Measurements from ENCODE around the gene F2RL3.
"Not testable (repeated sequence)": the region's sequence is repeated elsewhere in the genome, so short reads cannot be mapped to it uniquely, and the experiment has no call there.

Gene F2RL3

GRCh38 chr19:16922949-16923348 lies 34.1 kb downstream of the F2RL3 start:
- DNase-seq, result no peak

- DNase-seq, result no peak
These were observed 39.1 kb downstream of the F2RL3 start for GRCh38 chr19:16927883-16928282.

GRCh38 chr19:16928351-16928750 lies 39.6 kb downstream of the F2RL3 start:
- DNase-seq, result no peak

- DNase-seq, result no peak
These were observed 40.1 kb downstream of the F2RL3 start for GRCh38 chr19:16928916-16929315.

- DNase-seq, result no peak
These were observed 42.0 kb downstream of the F2RL3 start for GRCh38 chr19:16930753-16931152.

- no peak for DNase-seq
These were observed 42.5 kb downstream of the F2RL3 start for GRCh38 chr19:16931306-16931705.

- no peak for DNase-seq
These were observed 45.7 kb downstream of the F2RL3 start for GRCh38 chr19:16934489-16934888.

DNA sequence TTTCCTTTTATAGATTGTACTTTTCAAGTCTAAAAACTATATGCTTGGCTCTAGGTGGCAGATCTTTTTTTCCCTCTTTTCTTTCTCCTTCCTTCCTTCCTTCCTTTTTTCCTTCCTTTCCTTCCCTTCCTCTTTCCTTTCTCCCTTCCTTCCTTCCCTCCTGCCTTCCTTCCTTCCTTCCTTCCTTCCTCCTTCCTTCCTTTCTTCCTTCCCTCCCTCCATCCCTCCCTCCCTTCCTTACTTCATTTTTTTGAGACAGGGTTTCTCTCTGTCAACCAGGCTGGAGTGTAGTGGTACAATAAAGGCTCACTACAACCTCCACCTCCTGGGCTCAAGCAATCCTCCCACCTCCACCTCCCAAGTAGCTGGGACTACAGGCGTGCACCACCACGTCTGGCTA lies 48.1 kb downstream of the F2RL3 start:
- no peak for DNase-seq

DNA sequence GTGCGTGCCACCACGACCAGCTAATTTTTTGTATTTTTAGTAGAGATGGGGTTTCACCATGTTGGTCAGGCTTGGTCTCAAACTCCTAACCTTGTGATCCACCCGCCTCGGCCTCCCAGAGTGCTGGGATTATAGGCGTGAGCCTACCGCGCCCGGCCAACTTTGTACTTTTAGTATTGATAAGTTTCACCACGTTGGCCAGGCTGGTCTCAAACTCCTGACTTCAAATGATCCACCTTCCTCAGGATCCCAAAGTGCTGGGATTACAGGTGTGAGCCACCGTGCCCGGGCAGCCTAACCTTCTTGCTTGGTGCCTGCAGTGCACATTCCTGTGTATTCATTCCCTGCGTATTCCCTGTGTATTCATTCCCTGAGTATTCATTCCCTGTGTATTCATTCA lies 49.0 kb downstream of the F2RL3 start:
- DNase-seq, result not testable (repeated sequence)

- DNase-seq, result no peak
These were observed 49.4 kb downstream of the F2RL3 start for GRCh38 chr19:16938211-16938610.

DNA sequence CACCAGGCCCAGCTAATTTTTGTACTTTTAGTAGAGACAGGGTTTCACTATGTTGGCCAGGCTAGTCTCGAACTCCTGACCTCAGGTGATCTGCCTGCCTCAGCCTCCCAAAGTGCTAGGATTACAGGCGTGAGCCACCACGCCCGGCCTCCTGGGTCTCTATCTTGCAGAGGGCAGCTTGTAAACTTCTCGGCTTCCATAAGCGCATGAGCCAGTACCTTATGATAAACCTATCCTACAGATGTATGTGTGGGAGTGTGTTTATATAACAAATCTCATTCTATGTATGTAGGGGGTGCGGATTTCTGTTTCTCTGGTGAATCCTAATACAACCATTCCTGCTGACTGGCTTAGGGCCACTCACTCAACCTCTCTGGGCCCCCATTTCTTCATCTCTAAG lies 51.3 kb downstream of the F2RL3 start:
- not testable (repeated sequence) for DNase-seq

DNA sequence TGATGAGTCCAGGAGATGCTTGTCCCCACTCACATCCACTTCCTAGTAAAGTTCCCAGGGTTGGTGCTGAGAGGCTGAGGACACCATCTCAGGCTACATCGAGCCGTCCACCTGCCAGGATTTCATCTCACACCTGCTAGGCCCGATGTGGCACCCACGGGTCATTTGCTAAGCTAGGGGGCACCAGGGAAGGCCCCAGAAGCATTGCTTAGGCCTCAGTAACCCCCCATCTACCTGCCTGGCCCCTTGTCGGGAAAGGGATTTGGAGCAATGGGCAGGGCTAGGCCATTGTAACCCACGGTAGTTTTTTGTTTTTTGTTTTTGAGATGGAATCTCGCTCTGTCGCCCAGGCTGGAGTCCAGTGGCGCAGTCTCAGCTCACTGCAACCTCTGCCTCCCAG lies 51.8 kb downstream of the F2RL3 start:
- no peak for DNase-seq
